ENCODE data around the gene GALNT4. TPM values are rescaled to one million over a fixed set of nuclear protein-coding genes. Genes with fewer than 3 reads are reported as not detected.

GALNT4 gene
- total and polyA plus RNA-seq, 2 of the 13 experiments (the other 11 are each of a cell fraction or from before 2014, with no cell fraction given) = 4.9 to 6.8 TPM

- TF ChIP-seq ZNF646 (CRISPR knock-in tag; IDR thresholded peaks at IDR 0.05) (no peak), ZNF768 (CRISPR knock-in tag; IDR thresholded peaks at IDR 0.05) (peak; percentile 77), ZNF558 (CRISPR knock-in tag; IDR thresholded peaks at IDR 0.05; ENCODE audit: borderline replicate concordance) (no peak; the same call in 1 of the 2 replicates), ZNF891 (CRISPR knock-in tag; IDR thresholded peaks at IDR 0.05) (no peak), ZMYM2 (CRISPR knock-in tag; IDR thresholded peaks at IDR 0.05) (0 out of 2 replicates have a peak, but pooled peaks have one; percentile 25), PAF1 (CRISPR knock-in tag; IDR thresholded peaks at IDR 0.05) (no peak), SKI (IDR thresholded peaks at IDR 0.05; ENCODE audit: partially characterized antibody) (peak; percentile 34), MAFF (IDR thresholded peaks at IDR 0.05; ENCODE audit: low read depth, low read length) (no peak), KDM5A (IDR thresholded peaks at IDR 0.05; ENCODE audit: borderline replicate concordance, low read length) (peak; percentile 93; the same call in 1 of the 2 replicates), TARDBP (CRISPR knock-in tag; IDR thresholded peaks at IDR 0.05) (peak; percentile 73), RFXAP (CRISPR knock-in tag; IDR thresholded peaks at IDR 0.05; ENCODE audit: borderline replicate concordance) (peak; percentile 71; the same call in 1 of the 2 replicates), ARID2 (CRISPR knock-in tag; IDR thresholded peaks at IDR 0.05; ENCODE audit: borderline replicate concordance) (peak; percentile 81), POGZ (CRISPR knock-in tag; IDR thresholded peaks at IDR 0.05) (peak; percentile 83), MED1 (CRISPR knock-in tag; IDR thresholded peaks at IDR 0.05) (peak; percentile 71), ZNF687 (CRISPR knock-in tag; IDR thresholded peaks at IDR 0.05) (peak; percentile 68), NRL (CRISPR knock-in tag; IDR thresholded peaks at IDR 0.05; ENCODE audit: borderline replicate concordance) (no peak), SMYD3 (CRISPR knock-in tag; IDR thresholded peaks at IDR 0.05) (0 out of 2 replicates have a peak, but pooled peaks have one; percentile 50), MEF2D (CRISPR knock-in tag; IDR thresholded peaks at IDR 0.05) (0 out of 2 replicates have a peak, but pooled peaks have one; percentile 31), MTF2 (CRISPR knock-in tag; IDR thresholded peaks at IDR 0.05; ENCODE audit: borderline replicate concordance) (no peak)
Measured at GRCh38 chr12:89525824-89526770, 1.5 kb upstream of the GALNT4 start, which contains the start of gene POC1B (continued).
